Testis (tissue), 5 donors: Measurements from ENCODE around the gene ST7. TPM values are rescaled to one million over a fixed set of nuclear protein-coding genes. Genes with fewer than 3 reads are reported as not detected.

ENCODE experiments used
- DNase-seq: peaks from one replicate; pipeline ENCODE4 v3.0.0-alpha.2; 2019
- H3K27ac ChIP-seq, 2 donors: fragments of 200-600 bp; sonication (generic); one replicate each; pipeline ENCODE4 v1.5.1; 2019
- H3K27me3 ChIP-seq: fragments of 200-600 bp; sonication (generic); one replicate; pipeline ENCODE4 v1.5.1; 2019
- H3K36me3 ChIP-seq: fragments of 200-600 bp; sonication (generic); one replicate; pipeline ENCODE4 v1.5.1; 2017; ENCODE audit warnings: low read depth; ENCODE audit errors: missing control alignments
- H3K4me1 ChIP-seq: fragments of 200-600 bp; sonication (generic); one replicate; pipeline ENCODE4 v1.5.1; 2019
- H3K4me3 ChIP-seq, 2 donors: fragments of 200-600 bp; sonication (generic); one replicate each; pipeline ENCODE4 v1.5.1; 2017 to 2019
- H3K9me3 ChIP-seq: fragments of 200-600 bp; sonication (generic); one replicate; pipeline ENCODE4 v1.5.1; 2017
- CTCF ChIP-seq, 3 experiments: fragments of 450-650 bp in 2 of 3; fragments of 200-600 bp in 1 of 3; sonication (generic) in 1 of 3; IDR thresholded peaks; one replicate each; pipeline ENCODE4 v1.5.1; 2016 to 2019; ENCODE audit warnings: antibody characterized with exemption in 3 of 3, mild to moderate bottlenecking in 2 of 3, moderate library complexity in 1 of 3
- POLR2A ChIP-seq: fragments of 450-650 bp; IDR thresholded peaks from one replicate; pipeline ENCODE4 v1.6.1; 2017; ENCODE audit warnings: antibody characterized with exemption, mild to moderate bottlenecking, moderate library complexity
- WGBS, 2 donors: methylation state at CpG; one replicate each; pipeline ENCODE4 v1.1.5; 2018; 5-methylcytosine and 5-hydroxymethylcytosine counted together
- intact Hi-C: fragments of 100-400 bp; cut with DNase I; formaldehyde crosslinking; loops from one replicate; pipeline ENCODE4 v1.15.1; 2023; ENCODE audit warnings: low total_unique reads
- long read RNA-seq, 2 donors: transcript quantifications; one replicate each; lab custom pipeline, GENCODE V29; 2026
- polyA plus RNA-seq: library from polyadenylated mRNA; stranded (reverse); fragments of 350-450 nt; fragmentation: Illumina TruSeq; extraction: RNeasy Lipid Tissue Mini Kit (QIAGEN cat#74804); gene quantifications from one replicate; pipeline ENCODE4 v1.2.3, GENCODE V29; 2014; ENCODE audit warnings: low read depth, low replicate concordance; ENCODE audit not compliant: insufficient read depth
- total RNA-seq, 2 donors: library from RNA; depleted of rRNA; stranded (reverse); fragments of >200 nt; gene quantifications; one replicate each; pipeline ENCODE4 v1.2.3, GENCODE V29; 2016

The ST7 gene
- total RNA-seq (10 to 100 TPM; 15.9 to 23.2 TPM), polyA plus RNA-seq (25.3 TPM)
- long read RNA-seq, donor 1, partial matches to known transcripts: 0 of 4 reads
- long read RNA-seq, donor 1, other reads (novel, unspliced or antisense): 0 of 4 reads
- long read RNA-seq, donor 2, partial matches to known transcripts: 0 of 3 reads
- long read RNA-seq, donor 2, other reads (novel, unspliced or antisense): 0 of 3 reads

- H3K36me3 ChIP-seq: no peaks in the 10 kb centered on the region
- peak within 1 kb of the TSS; percentile 99 for H3K27ac ChIP-seq
- WGBS, 2 donors: 1% methylated on average over 65 of the region's 77 CpGs; no CpG with 5 or more reads in 1 of the 2 donors
- H3K9me3 ChIP-seq: no peaks in the 10 kb centered on the region
- peaks cover 27% of the 10 kb centered on the region for H3K4me1 ChIP-seq
- no peaks in the 10 kb centered on the region for H3K27me3 ChIP-seq
- peak within 1 kb of the TSS; percentile 88 for H3K4me3 ChIP-seq
- TF ChIP-seq CTCF (IDR thresholded peaks at IDR 0.05) (no peak), POLR2A (no peak)
- intact Hi-C loops: no loop called here
- peak; percentile 70 for DNase-seq
These were observed at the start of gene ST7 for GRCh38 chr7:116953372-116953905. Gene ST7 (plus strand): TSS chr7:116953501. CDS start chr7:116953541, 40 bp downstream.

- no peak for TF ChIP-seq CTCF (IDR thresholded peaks at IDR 0.05)
- TF ChIP-seq POLR2A: no peak
- Histone ChIP-seq H3K4me3 (no peak overlapping the region), H3K4me1 (no peaks in the 10 kb centered on the region), H3K9me3 (no peaks in the 10 kb centered on the region), H3K36me3 (no peaks in the 10 kb centered on the region), H3K27me3 (no peaks in the 10 kb centered on the region), H3K27ac (no peak overlapping the region)
- WGBS, 2 donors: 60 to 82% methylated on average over 1 of the region's 1 CpG
- intact Hi-C loops: no loop called here
- DNase-seq: no peak
These were observed 46.9 kb upstream of the ST7 start for GRCh38 chr7:116906391-116906790.

- Histone ChIP-seq H3K9me3 (no peaks in the 10 kb centered on the region), H3K4me1 (no peaks in the 10 kb centered on the region), H3K4me3 (no peak overlapping the region), H3K36me3 (no peaks in the 10 kb centered on the region), H3K27me3 (no peaks in the 10 kb centered on the region), H3K27ac (no peak overlapping the region)
- DNase-seq: no peak
- TF ChIP-seq CTCF (IDR thresholded peaks at IDR 0.05) (no peak), POLR2A (no peak)
- WGBS, 2 donors: 92 to 97% methylated on average over 6 of the region's 6 CpGs
- intact Hi-C loops: no loop called here
These were observed 42.9 kb upstream of the ST7 start for GRCh38 chr7:116910383-116910782.

- intact Hi-C loops: no loop called here
- no peak overlapping the region for H3K4me3 ChIP-seq
- no peaks in the 10 kb centered on the region for H3K9me3 ChIP-seq
- no peak overlapping the region for H3K27ac ChIP-seq
- TF ChIP-seq POLR2A (no peak), CTCF (IDR thresholded peaks at IDR 0.05) (no peak)
- no peaks in the 10 kb centered on the region for H3K4me1 ChIP-seq
- no peak for DNase-seq
- H3K27me3 ChIP-seq: no peaks in the 10 kb centered on the region
- H3K36me3 ChIP-seq: no peaks in the 10 kb centered on the region
- 94 to 100% methylated on average over 1 of the region's 1 CpG for whole genome bisulfite sequencing, 2 donors
These were observed 41.5 kb upstream of the ST7 start for GRCh38 chr7:116911801-116912200.
